ENCODE data around the gene RAPGEF5. TPM values are rescaled to one million over a fixed set of nuclear protein-coding genes. Genes with fewer than 3 reads are reported as not detected.

RAPGEF5 gene
- total and polyA plus RNA-seq, 4 donors, result 16.1 to 308 (median 61.4) TPM

- Histone ChIP-seq H3K4me3 (no peak overlapping the region), H3K36me3 (ENCODE audit: control insufficient read depth in 4 of 4, insufficient read depth in 4 of 4, low read length in 4 of 4) (no peaks in the 10 kb centered on the region), H3K9me3 (ENCODE audit: control insufficient read depth in 4 of 4, insufficient read depth in 3 of 4, low read length in 3 of 4) (no peaks in the 10 kb centered on the region), H3K9ac (ENCODE audit: insufficient read depth in 1 of 2, low read length in 2 of 2) (no peak overlapping the region), H3K4me1 (ENCODE audit: control insufficient read depth in 5 of 5, insufficient read depth in 5 of 5, low read length in 5 of 5) (no peaks in the 10 kb centered on the region), H3K27me3 (ENCODE audit: control insufficient read depth in 3 of 3, insufficient read depth in 3 of 3, low read length in 2 of 3) (no peaks in the 10 kb centered on the region), H3K27ac (ENCODE audit: low read depth in 1 of 2, low read length in 1 of 2) (no peak overlapping the region)
- DNase-seq (no peak), ATAC-seq (ENCODE audit: insufficient read depth, low FRiP score) (no peak)
- TF ChIP-seq, protein P1, sequence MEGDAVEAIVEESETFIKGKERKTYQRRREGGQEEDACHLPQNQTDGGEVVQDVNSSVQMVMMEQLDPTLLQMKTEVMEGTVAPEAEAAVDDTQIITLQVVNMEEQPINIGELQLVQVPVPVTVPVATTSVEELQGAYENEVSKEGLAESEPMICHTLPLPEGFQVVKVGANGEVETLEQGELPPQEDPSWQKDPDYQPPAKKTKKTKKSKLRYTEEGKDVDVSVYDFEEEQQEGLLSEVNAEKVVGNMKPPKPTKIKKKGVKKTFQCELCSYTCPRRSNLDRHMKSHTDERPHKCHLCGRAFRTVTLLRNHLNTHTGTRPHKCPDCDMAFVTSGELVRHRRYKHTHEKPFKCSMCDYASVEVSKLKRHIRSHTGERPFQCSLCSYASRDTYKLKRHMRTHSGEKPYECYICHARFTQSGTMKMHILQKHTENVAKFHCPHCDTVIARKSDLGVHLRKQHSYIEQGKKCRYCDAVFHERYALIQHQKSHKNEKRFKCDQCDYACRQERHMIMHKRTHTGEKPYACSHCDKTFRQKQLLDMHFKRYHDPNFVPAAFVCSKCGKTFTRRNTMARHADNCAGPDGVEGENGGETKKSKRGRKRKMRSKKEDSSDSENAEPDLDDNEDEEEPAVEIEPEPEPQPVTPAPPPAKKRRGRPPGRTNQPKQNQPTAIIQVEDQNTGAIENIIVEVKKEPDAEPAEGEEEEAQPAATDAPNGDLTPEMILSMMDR (IDR thresholded peaks at IDR 0.05; ENCODE audit: control extremely low read depth, extremely low read depth), result no peak
- WGBS, 2 donors, result 92 to 94% methylated on average over 2 of the region's 2 CpGs
Observed at GRCh38 chr7:22403344-22403743, 46.4 kb upstream of the RAPGEF5 start.

DNA sequence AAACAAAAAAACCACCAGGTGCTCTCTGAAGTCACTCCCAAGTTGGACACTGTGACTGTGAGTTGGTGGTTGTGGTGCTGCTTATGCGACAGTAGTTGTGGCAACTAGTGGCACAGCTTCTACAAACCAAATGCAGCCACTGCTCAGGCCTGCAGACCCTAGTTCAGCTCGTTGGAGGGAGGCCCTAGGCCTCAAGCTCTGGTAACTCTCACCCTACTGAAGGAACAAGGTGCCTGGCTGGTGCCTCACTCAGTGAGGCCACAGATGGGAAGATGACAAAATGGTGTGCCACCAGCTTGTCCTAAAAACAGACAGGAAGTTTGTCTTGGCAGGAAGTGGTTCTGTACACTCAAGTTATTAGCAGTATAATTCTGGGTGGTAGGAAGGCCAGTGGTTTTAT is 45.3 kb upstream of the RAPGEF5 start:
- Histone ChIP-seq H3K36me3 (ENCODE audit: control insufficient read depth in 4 of 4, insufficient read depth in 4 of 4, low read length in 4 of 4) (no peaks in the 10 kb centered on the region), H3K4me3 (no peak overlapping the region), H3K27ac (ENCODE audit: low read depth in 1 of 2, low read length in 1 of 2) (no peak overlapping the region), H3K9me3 (ENCODE audit: control insufficient read depth in 4 of 4, insufficient read depth in 3 of 4, low read length in 3 of 4) (no peaks in the 10 kb centered on the region), H3K9ac (ENCODE audit: insufficient read depth in 1 of 2, low read length in 2 of 2) (no peak overlapping the region), H3K27me3 (ENCODE audit: control insufficient read depth in 3 of 3, insufficient read depth in 3 of 3, low read length in 2 of 3) (no peaks in the 10 kb centered on the region), H3K4me1 (ENCODE audit: control insufficient read depth in 5 of 5, insufficient read depth in 5 of 5, low read length in 5 of 5) (no peaks in the 10 kb centered on the region)
- ATAC-seq (ENCODE audit: insufficient read depth, low FRiP score), result no peak
- TF ChIP-seq, protein P1 (IDR thresholded peaks at IDR 0.05; ENCODE audit: control extremely low read depth, extremely low read depth), result no peak
- no peak for DNase-seq
- 77 to 79% methylated on average over 2 of the region's 2 CpGs for WGBS, 2 donors

- Histone ChIP-seq H3K27me3 (ENCODE audit: control insufficient read depth in 3 of 3, insufficient read depth in 3 of 3, low read length in 2 of 3) (no peaks in the 10 kb centered on the region), H3K9ac (ENCODE audit: insufficient read depth in 1 of 2, low read length in 2 of 2) (no peak overlapping the region), H3K9me3 (ENCODE audit: control insufficient read depth in 4 of 4, insufficient read depth in 3 of 4, low read length in 3 of 4) (no peaks in the 10 kb centered on the region), H3K4me3 (no peak overlapping the region), H3K4me1 (ENCODE audit: control insufficient read depth in 5 of 5, insufficient read depth in 5 of 5, low read length in 5 of 5) (no peaks in the 10 kb centered on the region), H3K27ac (ENCODE audit: low read depth in 1 of 2, low read length in 1 of 2) (no peak overlapping the region), H3K36me3 (ENCODE audit: control insufficient read depth in 4 of 4, insufficient read depth in 4 of 4, low read length in 4 of 4) (no peaks in the 10 kb centered on the region)
- no peak for DNase-seq
- TF ChIP-seq, protein P1 (IDR thresholded peaks at IDR 0.05; ENCODE audit: control extremely low read depth, extremely low read depth), result no peak
- ATAC-seq (ENCODE audit: insufficient read depth, low FRiP score), result no peak
- WGBS, 2 donors, result 91 to 92% methylated on average over 3 of the region's 3 CpGs
Observed at GRCh38 chr7:22400936-22401553, 44.1 kb upstream of the RAPGEF5 start.

Measured in lung (tissue), 12 donors.